IPS-18a (cell line): ENCODE results near the gene CPNE9.

ENCODE experiments used
- H3K27ac ChIP-seq: one replicate; pipeline ENCODE4 v1.5.1; 2013; ENCODE audit warnings: low read length
- H3K27me3 ChIP-seq: one replicate; pipeline ENCODE4 v1.6.1; 2013; ENCODE audit warnings: mild to moderate bottlenecking, low read length; ENCODE audit not compliant: control insufficient read depth, insufficient read depth
- H3K36me3 ChIP-seq: one replicate; pipeline ENCODE4 v1.6.1; 2013; ENCODE audit warnings: low read depth, low read length; ENCODE audit not compliant: control insufficient read depth
- H3K4me1 ChIP-seq: one replicate; pipeline ENCODE4 v1.6.1; 2013; ENCODE audit warnings: low read depth, low read length; ENCODE audit not compliant: control insufficient read depth
- H3K4me3 ChIP-seq: one replicate; pipeline ENCODE4 v1.5.1; 2013; ENCODE audit warnings: low read length
- H3K9ac ChIP-seq: one replicate; pipeline ENCODE4 v1.6.1; 2013; ENCODE audit warnings: mild to moderate bottlenecking, low read length, moderate library complexity
- H3K9me3 ChIP-seq: one replicate; pipeline ENCODE4 v1.6.1; 2013; ENCODE audit warnings: low read depth, low read length; ENCODE audit not compliant: control insufficient read depth

CPNE9 gene

GRCh38 chr3:9721015-9721699 is 17.5 kb downstream of the CPNE9 start:
- H3K4me1 ChIP-seq, result no peaks in the 10 kb centered on the region
- H3K4me3 ChIP-seq, result no peak overlapping the region
- no peaks in the 10 kb centered on the region for H3K27me3 ChIP-seq
- no peak overlapping the region for H3K9ac ChIP-seq
- H3K9me3 ChIP-seq, result no peaks in the 10 kb centered on the region
- no peaks in the 10 kb centered on the region for H3K36me3 ChIP-seq
- no peak overlapping the region for H3K27ac ChIP-seq

- H3K9ac ChIP-seq, result no peak overlapping the region
- no peaks in the 10 kb centered on the region for H3K36me3 ChIP-seq
- no peaks in the 10 kb centered on the region for H3K9me3 ChIP-seq
- no peaks in the 10 kb centered on the region for H3K4me1 ChIP-seq
- no peak overlapping the region for H3K27ac ChIP-seq
- no peaks in the 10 kb centered on the region for H3K27me3 ChIP-seq
- H3K4me3 ChIP-seq, result no peak overlapping the region
Measured at GRCh38 chr3:9721700-9722060, 18.0 kb downstream of the CPNE9 start.

DNA sequence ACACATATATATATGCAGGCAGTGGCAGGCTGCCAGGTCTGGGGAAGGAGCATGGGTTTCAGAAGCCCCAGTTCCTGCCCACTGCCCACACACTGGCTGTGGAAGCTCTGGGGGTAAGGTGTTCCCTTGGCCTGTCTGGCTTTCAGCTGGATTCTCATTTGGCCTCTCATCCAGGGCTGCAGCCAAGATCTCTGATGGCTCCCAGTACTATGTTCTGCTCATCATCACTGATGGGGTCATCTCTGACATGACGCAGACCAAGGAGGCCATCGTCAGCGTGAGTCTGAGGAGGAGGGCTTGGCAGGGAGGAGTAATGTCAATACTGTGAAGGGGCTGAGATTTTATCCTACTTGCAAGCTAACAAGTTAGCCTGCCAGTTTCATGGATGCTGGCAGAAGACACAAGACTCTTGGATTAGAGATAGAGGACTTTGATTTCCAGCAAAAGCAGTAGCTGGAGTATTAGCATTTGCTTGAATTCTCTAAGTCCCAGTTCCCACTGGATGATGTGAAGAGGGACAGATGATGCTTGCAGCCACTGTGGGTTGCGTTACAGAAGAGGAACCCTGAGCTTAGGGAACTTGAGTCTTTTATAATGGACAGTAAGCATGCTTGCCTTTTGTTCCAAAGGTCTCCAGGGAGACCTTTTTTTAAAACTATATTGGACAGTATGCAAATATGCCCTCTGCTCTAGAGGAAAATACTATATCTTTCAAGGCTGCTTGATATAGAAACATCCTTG is 22.3 kb downstream of the CPNE9 start:
- Histone ChIP-seq H3K4me1 (peaks cover 6% of the 10 kb centered on the region), H3K9ac (no peak overlapping the region), H3K9me3 (no peaks in the 10 kb centered on the region), H3K27me3 (no peaks in the 10 kb centered on the region), H3K36me3 (no peaks in the 10 kb centered on the region), H3K27ac (no peak overlapping the region), H3K4me3 (no peak overlapping the region)

DNA sequence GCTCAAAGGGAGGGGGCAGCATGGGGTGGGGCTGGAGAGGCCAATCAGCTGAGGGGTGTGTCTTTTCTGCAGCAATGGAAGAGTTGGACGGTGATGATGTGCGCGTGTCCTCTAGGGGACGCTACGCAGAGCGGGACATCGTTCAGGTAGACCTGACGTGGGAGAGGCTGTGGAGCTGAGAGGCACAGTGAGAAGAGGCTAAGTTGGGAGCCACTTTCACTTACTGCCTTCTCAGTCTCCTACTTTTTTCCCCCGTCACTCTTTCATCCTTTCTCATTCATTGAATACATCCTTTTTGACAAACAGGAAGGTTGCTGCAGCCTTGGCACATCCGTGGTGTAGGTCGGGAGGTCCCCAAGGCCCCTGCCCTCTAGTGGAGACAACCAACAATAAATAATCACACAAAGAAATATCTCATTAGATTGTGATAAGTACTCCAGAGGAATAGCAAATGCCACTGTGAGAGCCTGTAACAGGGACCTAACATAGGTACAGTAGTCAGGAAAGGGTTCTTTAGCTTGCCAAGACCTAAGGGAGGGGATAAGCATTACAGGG is 23.5 kb downstream of the CPNE9 start:
- H3K4me3 ChIP-seq, result peak overlapping the region; percentile 54
- no peaks in the 10 kb centered on the region for H3K27me3 ChIP-seq
- H3K4me1 ChIP-seq, result peaks cover 6% of the 10 kb centered on the region
- no peaks in the 10 kb centered on the region for H3K9me3 ChIP-seq
- H3K36me3 ChIP-seq, result no peaks in the 10 kb centered on the region
- no peak overlapping the region for H3K9ac ChIP-seq
- H3K27ac ChIP-seq, result no peak overlapping the region

DNA sequence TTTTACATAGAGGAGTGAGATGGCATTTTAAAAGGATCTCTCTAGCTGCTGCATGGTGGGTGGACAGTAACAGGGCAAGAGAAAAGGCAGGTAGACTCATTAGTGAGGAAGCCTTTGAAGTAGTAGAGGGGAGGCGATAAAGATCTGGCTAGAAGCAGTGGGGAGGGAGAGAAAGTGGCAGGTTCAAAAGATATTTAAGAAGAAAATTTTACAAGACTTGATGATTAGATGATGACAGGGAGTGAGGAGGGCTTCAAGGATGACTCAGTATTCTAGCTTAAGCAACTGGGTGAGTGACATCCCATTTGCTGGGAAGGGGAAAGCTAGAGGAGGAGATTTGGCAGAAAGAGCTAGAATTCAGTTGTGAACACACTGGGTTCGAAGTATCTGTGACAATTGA is 24.1 kb downstream of the CPNE9 start:
- no peak overlapping the region for H3K4me3 ChIP-seq
- H3K9me3 ChIP-seq, result no peaks in the 10 kb centered on the region
- no peak overlapping the region for H3K9ac ChIP-seq
- peaks cover 10% of the 10 kb centered on the region for H3K4me1 ChIP-seq
- no peak overlapping the region for H3K27ac ChIP-seq
- H3K27me3 ChIP-seq, result no peaks in the 10 kb centered on the region
- H3K36me3 ChIP-seq, result no peaks in the 10 kb centered on the region

DNA sequence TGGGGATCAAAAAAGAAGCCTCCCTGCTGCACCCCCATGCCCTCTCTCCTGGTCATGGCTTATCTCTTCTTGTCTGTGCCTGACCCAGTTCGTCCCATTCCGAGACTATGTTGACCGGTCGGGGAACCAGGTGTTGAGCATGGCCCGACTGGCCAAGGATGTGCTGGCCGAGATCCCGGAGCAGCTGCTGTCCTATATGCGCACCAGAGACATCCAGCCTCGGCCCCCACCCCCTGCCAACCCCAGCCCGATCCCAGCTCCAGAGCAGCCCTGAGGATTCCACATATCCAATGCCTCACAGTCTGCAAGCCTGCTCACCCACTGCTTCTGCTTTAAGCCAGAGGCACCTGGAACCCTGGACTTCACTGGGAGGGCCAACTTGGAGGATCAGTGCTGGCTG is 25.8 kb downstream of the CPNE9 start:
- no peak overlapping the region for H3K27ac ChIP-seq
- peaks cover 8% of the 10 kb centered on the region for H3K36me3 ChIP-seq
- peaks cover 10% of the 10 kb centered on the region for H3K4me1 ChIP-seq
- no peaks in the 10 kb centered on the region for H3K27me3 ChIP-seq
- H3K9me3 ChIP-seq, result no peaks in the 10 kb centered on the region
- H3K9ac ChIP-seq, result no peak overlapping the region
- H3K4me3 ChIP-seq, result no peak overlapping the region

- Histone ChIP-seq H3K27ac (no peak overlapping the region), H3K4me3 (peak overlapping the region; percentile 68), H3K4me1 (peaks cover 10% of the 10 kb centered on the region), H3K27me3 (no peaks in the 10 kb centered on the region), H3K9ac (peak overlapping the region; percentile 38), H3K36me3 (peaks cover 20% of the 10 kb centered on the region), H3K9me3 (no peaks in the 10 kb centered on the region)
Measured at GRCh38 chr3:9730657-9731205, 27.1 kb downstream of the CPNE9 start.

GRCh38 chr3:9731206-9732079 is 27.8 kb downstream of the CPNE9 start, which contains the start of gene BRPF1:
Gene BRPF1, plus strand, starts transcription at chr3:9731735. Its CDS starts 2,406 bp downstream, at chr3:9734141.
- peak within 1 kb of the TSS; percentile 98 for H3K27ac ChIP-seq
- H3K4me3 ChIP-seq, result peak within 1 kb of the TSS; percentile 79
- H3K4me1 ChIP-seq, result peaks cover 10% of the 10 kb centered on the region
- H3K9me3 ChIP-seq, result no peaks in the 10 kb centered on the region
- H3K9ac ChIP-seq, result peak within 1 kb of the TSS; percentile 95
- H3K36me3 ChIP-seq, result peaks cover 22% of the 10 kb centered on the region
- H3K27me3 ChIP-seq, result no peaks in the 10 kb centered on the region

DNA sequence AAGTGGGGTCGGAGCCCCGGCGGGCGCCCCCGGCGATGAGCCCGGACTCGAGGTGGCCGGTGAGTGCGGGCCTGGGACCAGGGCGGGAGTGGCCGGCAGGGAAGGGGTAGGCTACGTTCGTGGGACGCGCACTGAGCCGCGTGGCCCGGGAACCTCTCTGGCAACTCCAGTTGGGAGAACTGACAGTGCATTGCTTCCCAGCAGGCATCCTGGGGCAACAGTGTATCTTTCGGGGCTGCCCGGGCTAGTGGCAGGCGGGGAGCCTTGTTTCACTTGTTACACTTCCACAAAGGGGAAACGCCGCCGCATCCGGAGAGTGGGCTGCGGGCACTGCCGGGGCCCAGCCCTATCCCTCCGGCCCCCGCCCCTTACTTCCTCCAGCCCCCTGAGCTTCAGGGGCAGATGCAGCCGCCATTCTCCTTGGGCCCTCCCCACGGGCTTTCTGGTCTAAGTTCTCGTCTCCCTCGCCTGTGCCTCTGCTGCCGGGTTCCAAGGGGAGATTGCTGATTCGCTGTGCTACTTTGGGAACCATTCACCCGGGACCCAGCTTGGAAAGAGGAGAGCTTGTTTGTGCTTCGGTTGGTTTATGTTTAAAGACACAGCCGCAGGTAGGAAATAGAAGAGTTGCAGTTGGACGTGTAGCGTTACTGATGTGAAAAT is 28.6 kb downstream of the CPNE9 start:
- no peaks in the 10 kb centered on the region for H3K27me3 ChIP-seq
- H3K9me3 ChIP-seq, result no peaks in the 10 kb centered on the region
- peaks cover 30% of the 10 kb centered on the region for H3K36me3 ChIP-seq
- peak overlapping the region; percentile 98 for H3K27ac ChIP-seq
- H3K4me1 ChIP-seq, result peaks cover 10% of the 10 kb centered on the region
- peak overlapping the region; percentile 79 for H3K4me3 ChIP-seq
- H3K9ac ChIP-seq, result peak overlapping the region; percentile 95

- Histone ChIP-seq H3K9me3 (no peaks in the 10 kb centered on the region), H3K27ac (no peak overlapping the region), H3K36me3 (peaks cover 35% of the 10 kb centered on the region), H3K9ac (peak overlapping the region; percentile 95), H3K4me3 (peak overlapping the region; percentile 79), H3K4me1 (peaks cover 10% of the 10 kb centered on the region), H3K27me3 (no peaks in the 10 kb centered on the region)
Measured at GRCh38 chr3:9732740-9733115, 29.1 kb downstream of the CPNE9 start.
